Activated naive CD8-positive, alpha-beta T cell treated with anti-CD3 and anti-CD28 coated beads, Interleukin-2, amount 50 U/mL, for 24 hours (primary cell): ENCODE measurements around the gene DPP9.

Experiments used
- ATAC-seq: fragments of 150-1000 bp; cut with Tn5 transposase; one replicate; pipeline ENCODE4 v1.10.0; 2021
- DNase-seq: peaks from one replicate; pipeline ENCODE4 v3.0.0; 2021
- H3K27ac Mint-ChIP-seq: one replicate; pipeline ENCODE4 v1.8.0; 2021; ENCODE audit warnings: mild to moderate bottlenecking, mixed read lengths
- H3K27me3 Mint-ChIP-seq: one replicate; pipeline ENCODE4 v1.8.0; 2021; ENCODE audit warnings: mixed read lengths
- H3K36me3 Mint-ChIP-seq: one replicate; pipeline ENCODE4 v1.8.0; 2021; ENCODE audit warnings: low read depth, mixed read lengths
- H3K4me1 Mint-ChIP-seq: one replicate; pipeline ENCODE4 v1.8.0; 2021; ENCODE audit warnings: mixed read lengths
- H3K4me3 Mint-ChIP-seq: one replicate; pipeline ENCODE4 v1.8.0; 2021; ENCODE audit warnings: mild to moderate bottlenecking, moderate library complexity, mixed read lengths
- H3K9me3 Mint-ChIP-seq: one replicate; pipeline ENCODE4 v1.8.0; 2021; ENCODE audit warnings: mixed read lengths

The DPP9 gene

GRCh38 chr19:4676955-4677731 lies 46.5 kb downstream of the DPP9 start:
- DNase-seq (peak; percentile 46), ATAC-seq (peak; percentile 43)
- Mint-ChIP-seq H3K4me1 (no peaks in the 10 kb centered on the region), H3K9me3 (no peaks in the 10 kb centered on the region), H3K27ac (no peak overlapping the region), H3K4me3 (no peak overlapping the region), H3K27me3 (no peaks in the 10 kb centered on the region), H3K36me3 (peaks cover 10% of the 10 kb centered on the region)

- H3K4me1 Mint-ChIP-seq: no peaks in the 10 kb centered on the region
- peaks cover 9% of the 10 kb centered on the region for H3K36me3 Mint-ChIP-seq
- H3K9me3 Mint-ChIP-seq: no peaks in the 10 kb centered on the region
Observed at GRCh38 chr19:4675346-4675745, 48.3 kb downstream of the DPP9 start.

GRCh38 chr19:4673726-4674125 lies 49.9 kb downstream of the DPP9 start:
- ATAC-seq (no peak), DNase-seq (no peak)
- Mint-ChIP-seq H3K36me3 (peaks cover 6% of the 10 kb centered on the region), H3K4me3 (no peak overlapping the region), H3K27me3 (no peaks in the 10 kb centered on the region), H3K27ac (no peak overlapping the region), H3K4me1 (peaks cover 9% of the 10 kb centered on the region), H3K9me3 (no peaks in the 10 kb centered on the region)

More at GRCh38 chr19:4675346-4675745, 48.3 kb downstream of the DPP9 start:
- Mint-ChIP-seq H3K27ac (no peak overlapping the region), H3K27me3 (no peaks in the 10 kb centered on the region), H3K4me3 (no peak overlapping the region)
- no peak for ATAC-seq
- DNase-seq: no peak

DNA sequence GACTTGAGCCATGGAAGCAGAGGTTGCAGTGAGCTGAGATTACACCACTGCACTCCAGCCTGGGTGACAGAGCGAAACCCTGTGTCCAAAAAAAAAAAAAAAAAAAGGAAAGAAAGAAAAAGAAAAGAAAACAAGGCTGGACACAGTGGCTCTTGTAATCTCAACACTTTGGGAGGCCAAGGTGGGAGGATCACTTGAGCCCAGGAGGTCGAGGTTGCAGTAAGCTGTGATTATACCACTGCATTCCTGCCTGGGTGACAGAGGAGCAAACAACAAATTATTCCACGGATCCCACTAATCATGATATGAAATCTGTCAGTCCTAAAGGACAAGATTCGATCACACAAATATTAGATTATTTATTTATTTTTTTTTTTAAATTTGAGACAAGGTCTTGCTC lies 50.4 kb downstream of the DPP9 start:
- H3K4me3 Mint-ChIP-seq: no peak overlapping the region
- H3K27me3 Mint-ChIP-seq: no peaks in the 10 kb centered on the region
- H3K4me1 Mint-ChIP-seq: peaks cover 12% of the 10 kb centered on the region
- DNase-seq (no peak), ATAC-seq (no peak)
- H3K9me3 Mint-ChIP-seq: no peaks in the 10 kb centered on the region
- peaks cover 8% of the 10 kb centered on the region for H3K36me3 Mint-ChIP-seq
- H3K27ac Mint-ChIP-seq: no peak overlapping the region

GRCh38 chr19:4671185-4671851 lies 52.3 kb downstream of the DPP9 start:
- peak overlapping the region; percentile 55 for H3K27ac Mint-ChIP-seq
- H3K36me3 Mint-ChIP-seq: peaks cover 15% of the 10 kb centered on the region
- H3K4me1 Mint-ChIP-seq: peaks cover 15% of the 10 kb centered on the region
- H3K4me3 Mint-ChIP-seq: no peak overlapping the region
- no peaks in the 10 kb centered on the region for H3K9me3 Mint-ChIP-seq
- H3K27me3 Mint-ChIP-seq: no peaks in the 10 kb centered on the region
- ATAC-seq (no peak), DNase-seq (no peak)

DNA sequence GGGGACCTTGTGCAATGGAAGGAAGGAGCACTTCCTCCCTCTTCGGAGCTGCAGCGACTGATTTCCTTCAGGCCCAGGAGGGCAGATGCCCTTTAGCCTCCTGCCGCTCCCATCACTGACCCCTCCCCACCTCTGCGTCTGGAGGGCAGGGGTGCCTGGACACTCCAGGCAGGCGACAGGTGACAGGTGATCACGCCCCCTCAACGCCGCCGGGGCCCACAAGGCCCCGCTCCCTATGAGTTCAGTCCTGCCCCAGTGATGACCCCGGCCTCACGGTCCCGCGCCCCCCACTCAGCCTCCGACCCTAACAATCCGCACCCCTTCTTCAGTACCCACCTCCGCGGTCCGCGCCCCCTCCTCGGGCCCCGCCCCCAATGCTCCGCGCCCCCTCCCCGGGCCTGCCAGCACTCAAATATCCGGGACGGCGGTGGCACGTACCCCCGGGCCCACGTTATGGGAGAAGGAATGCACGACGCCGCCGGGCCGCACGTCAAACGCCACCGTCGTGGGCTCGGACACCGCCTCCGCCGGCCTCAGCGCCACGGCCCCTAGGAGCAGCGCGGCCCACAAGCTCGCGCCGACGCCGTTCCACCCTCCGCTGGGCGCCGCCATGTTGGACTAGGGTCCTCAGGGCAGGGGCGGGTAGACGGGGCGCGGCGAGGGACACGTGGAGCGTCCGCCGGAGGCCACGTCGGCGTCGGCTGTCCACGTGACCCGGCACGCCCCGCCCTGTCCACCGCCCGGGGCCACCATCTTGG lies 53.7 kb downstream of the DPP9 start, which contains the start of gene MYDGF:
Gene MYDGF (minus strand): TSS at position 620 of the 758 bp plus-strand sequence. CDS start 8 bp downstream, at position 612.
- H3K27me3 Mint-ChIP-seq: no peaks in the 10 kb centered on the region
- H3K4me1 Mint-ChIP-seq: peaks cover 15% of the 10 kb centered on the region
- H3K9me3 Mint-ChIP-seq: no peaks in the 10 kb centered on the region
- peak within 1 kb of the TSS; percentile 91 for H3K4me3 Mint-ChIP-seq
- H3K27ac Mint-ChIP-seq: peak within 1 kb of the TSS; percentile 87
- peak; percentile 96 for DNase-seq
- ATAC-seq: peak; percentile 96
- H3K36me3 Mint-ChIP-seq: peaks cover 18% of the 10 kb centered on the region

DNA sequence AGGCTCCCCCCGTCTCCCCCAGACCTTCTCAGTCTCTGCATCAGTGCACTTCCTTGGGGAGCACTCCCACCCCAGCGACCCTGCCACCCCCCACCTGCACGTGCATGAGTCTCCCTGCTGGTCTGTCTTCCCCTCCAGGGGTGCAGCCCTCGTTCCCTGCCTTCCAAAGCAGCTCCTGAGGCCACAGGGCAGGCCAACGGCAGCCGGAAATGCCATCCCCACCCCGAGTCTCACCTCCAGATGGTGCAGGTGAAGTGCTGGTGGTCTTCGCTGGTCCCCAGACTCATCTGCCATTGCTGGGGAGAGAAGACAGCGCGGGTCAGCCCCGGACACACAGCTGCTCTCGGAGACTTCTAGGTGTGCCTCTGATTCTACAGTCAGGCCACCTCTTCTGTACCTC lies 59.0 kb downstream of the DPP9 start:
- Mint-ChIP-seq H3K4me3 (no peak overlapping the region), H3K36me3 (peaks cover 29% of the 10 kb centered on the region), H3K27ac (no peak overlapping the region), H3K27me3 (no peaks in the 10 kb centered on the region), H3K9me3 (no peaks in the 10 kb centered on the region), H3K4me1 (peaks cover 15% of the 10 kb centered on the region)
- ATAC-seq (no peak), DNase-seq (no peak)

GRCh38 chr19:4662812-4663211 lies 60.8 kb downstream of the DPP9 start:
- H3K36me3 Mint-ChIP-seq: peaks cover 27% of the 10 kb centered on the region

GRCh38 chr19:4662020-4662695 lies 61.5 kb downstream of the DPP9 start:
- no peak overlapping the region for H3K4me3 Mint-ChIP-seq
- no peaks in the 10 kb centered on the region for H3K27me3 Mint-ChIP-seq
- no peak for DNase-seq

More at GRCh38 chr19:4662812-4663211, 60.8 kb downstream of the DPP9 start:
- Mint-ChIP-seq H3K4me1 (no peaks in the 10 kb centered on the region), H3K27ac (no peak overlapping the region), H3K27me3 (no peaks in the 10 kb centered on the region), H3K9me3 (no peaks in the 10 kb centered on the region), H3K4me3 (no peak overlapping the region)
- no peak for DNase-seq
- ATAC-seq: no peak

GRCh38 chr19:4660993-4661392 lies 62.6 kb downstream of the DPP9 start:
- Mint-ChIP-seq H3K4me1 (no peaks in the 10 kb centered on the region), H3K36me3 (peaks cover 17% of the 10 kb centered on the region), H3K27me3 (no peaks in the 10 kb centered on the region), H3K27ac (peak overlapping the region; percentile 74), H3K4me3 (no peak overlapping the region), H3K9me3 (no peaks in the 10 kb centered on the region)
- ATAC-seq (no peak), DNase-seq (no peak)

More at GRCh38 chr19:4662020-4662695, 61.5 kb downstream of the DPP9 start:
- Mint-ChIP-seq H3K36me3 (peaks cover 22% of the 10 kb centered on the region), H3K4me1 (no peaks in the 10 kb centered on the region), H3K9me3 (no peaks in the 10 kb centered on the region), H3K27ac (no peak overlapping the region)
- ATAC-seq: no peak

- Mint-ChIP-seq H3K27me3 (no peaks in the 10 kb centered on the region), H3K36me3 (peaks cover 16% of the 10 kb centered on the region), H3K9me3 (no peaks in the 10 kb centered on the region), H3K4me3 (no peak overlapping the region), H3K4me1 (no peaks in the 10 kb centered on the region), H3K27ac (peak overlapping the region; percentile 39)
- no peak for DNase-seq
- no peak for ATAC-seq
Observed at GRCh38 chr19:4660181-4660791, 63.4 kb downstream of the DPP9 start.

- ATAC-seq (no peak), DNase-seq (no peak)
- Mint-ChIP-seq H3K27ac (peak overlapping the region; percentile 22), H3K9me3 (no peaks in the 10 kb centered on the region), H3K27me3 (no peaks in the 10 kb centered on the region), H3K4me1 (peaks cover 3% of the 10 kb centered on the region), H3K4me3 (no peak overlapping the region), H3K36me3 (peaks cover 21% of the 10 kb centered on the region)
Observed at GRCh38 chr19:4657835-4658234, 65.8 kb downstream of the DPP9 start.

GRCh38 chr19:4657262-4657661 lies 66.4 kb downstream of the DPP9 start:
- DNase-seq (no peak), ATAC-seq (no peak)
- Mint-ChIP-seq H3K27ac (no peak overlapping the region), H3K36me3 (peaks cover 21% of the 10 kb centered on the region), H3K27me3 (no peaks in the 10 kb centered on the region), H3K9me3 (no peaks in the 10 kb centered on the region), H3K4me3 (no peak overlapping the region), H3K4me1 (peaks cover 3% of the 10 kb centered on the region)

DNA sequence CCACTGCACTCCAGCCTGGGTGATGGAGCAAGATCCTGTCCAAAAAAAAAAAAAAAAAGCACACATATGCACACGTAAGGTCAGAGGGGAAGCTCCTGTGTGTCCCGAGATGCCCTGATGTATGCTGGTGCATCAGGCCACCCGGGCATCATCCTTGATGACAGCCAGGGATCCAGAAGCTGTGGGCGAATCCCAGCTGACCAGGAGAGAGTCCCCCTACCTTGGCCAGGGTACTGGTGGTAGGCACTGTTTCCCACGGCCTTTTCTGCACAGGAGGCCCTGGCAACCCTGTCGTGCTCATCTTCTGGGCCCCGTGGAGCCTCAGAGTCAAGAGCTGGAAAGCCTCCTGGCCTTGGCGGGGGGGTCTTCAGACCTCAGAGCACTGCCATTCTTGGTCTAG lies 67.5 kb downstream of the DPP9 start:
- Mint-ChIP-seq H3K36me3 (peaks cover 19% of the 10 kb centered on the region), H3K4me3 (no peak overlapping the region)

More for the DNA sequence above, 67.5 kb downstream of the DPP9 start:
- H3K27me3 Mint-ChIP-seq: no peaks in the 10 kb centered on the region
- no peak overlapping the region for H3K27ac Mint-ChIP-seq
- DNase-seq: no peak
- H3K4me1 Mint-ChIP-seq: peaks cover 3% of the 10 kb centered on the region
- no peaks in the 10 kb centered on the region for H3K9me3 Mint-ChIP-seq
- no peak for ATAC-seq
